ENCODE measurements around the gene PLD4. TPM values are rescaled to one million over a fixed set of nuclear protein-coding genes. Genes with fewer than 3 reads are reported as not detected.
A peak's percentile ranks its signal among the peaks of the same experiment; 100 is the strongest.
"Not testable (repeated sequence)": the region's sequence is repeated elsewhere in the genome, so short reads cannot be mapped to it uniquely, and the experiment has no call there.

PLD4 gene, protein sequence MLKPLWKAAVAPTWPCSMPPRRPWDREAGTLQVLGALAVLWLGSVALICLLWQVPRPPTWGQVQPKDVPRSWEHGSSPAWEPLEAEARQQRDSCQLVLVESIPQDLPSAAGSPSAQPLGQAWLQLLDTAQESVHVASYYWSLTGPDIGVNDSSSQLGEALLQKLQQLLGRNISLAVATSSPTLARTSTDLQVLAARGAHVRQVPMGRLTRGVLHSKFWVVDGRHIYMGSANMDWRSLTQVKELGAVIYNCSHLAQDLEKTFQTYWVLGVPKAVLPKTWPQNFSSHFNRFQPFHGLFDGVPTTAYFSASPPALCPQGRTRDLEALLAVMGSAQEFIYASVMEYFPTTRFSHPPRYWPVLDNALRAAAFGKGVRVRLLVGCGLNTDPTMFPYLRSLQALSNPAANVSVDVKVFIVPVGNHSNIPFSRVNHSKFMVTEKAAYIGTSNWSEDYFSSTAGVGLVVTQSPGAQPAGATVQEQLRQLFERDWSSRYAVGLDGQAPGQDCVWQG
- 0.80 TPM for total RNA-seq

- ATAC-seq, result no peak
These were observed at the start of gene PLD4 for GRCh38 chr14:104924421-104925213. PLD4 (plus strand) TSS chr14:104924879; CDS start chr14:104927141, 2,262 bp downstream.

GRCh38 chr14:104875412-104875751 lies 49.3 kb upstream of the PLD4 start:
- ATAC-seq, result no peak

DNA sequence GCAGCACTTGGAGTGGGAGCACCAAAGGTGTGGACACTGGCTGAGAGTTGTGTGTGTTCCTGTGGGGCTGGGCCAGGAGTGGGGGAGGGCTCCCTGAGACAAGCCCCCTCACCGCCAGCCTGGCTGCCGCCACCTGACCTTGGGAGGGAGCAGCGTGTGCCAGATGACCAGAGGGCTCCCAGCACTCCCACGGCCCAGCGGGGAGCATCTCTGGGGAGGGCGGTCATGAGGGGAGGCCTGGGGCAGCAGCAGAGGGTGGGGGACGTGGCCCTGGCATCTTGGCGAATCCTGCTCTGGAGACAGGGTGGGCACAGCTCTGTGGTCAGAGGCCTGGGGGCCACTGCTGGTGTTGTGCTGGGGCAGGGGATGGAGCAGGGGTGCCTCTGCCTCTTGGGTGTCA lies 48.9 kb upstream of the PLD4 start:
- ATAC-seq, result no peak

DNA sequence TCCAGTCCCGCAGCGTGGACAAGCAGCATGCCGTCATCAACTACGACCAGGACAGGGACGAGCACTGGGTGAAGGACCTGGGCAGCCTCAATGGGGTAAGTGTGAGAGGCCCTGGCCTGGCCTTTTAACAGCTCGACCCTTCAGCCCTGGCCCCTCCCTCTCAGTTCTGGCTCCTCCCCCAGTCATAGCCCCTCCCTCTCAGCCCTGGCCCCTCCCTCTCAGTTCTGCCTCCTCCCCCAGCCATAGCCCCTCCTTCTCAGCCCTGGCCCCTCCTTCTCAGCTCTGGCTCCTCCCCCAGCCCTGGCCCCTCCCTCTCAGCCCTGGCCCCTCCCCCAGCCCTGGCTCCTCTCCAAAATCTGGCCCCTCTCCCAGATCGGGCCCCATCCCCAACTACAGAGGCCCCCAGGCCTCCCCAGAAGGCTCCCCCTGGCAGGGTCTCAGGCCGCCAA lies 48.4 kb upstream of the PLD4 start:
- peak; percentile 46 for ATAC-seq

- no peak for ATAC-seq
These were observed 47.4 kb upstream of the PLD4 start for GRCh38 chr14:104877066-104877805.

DNA sequence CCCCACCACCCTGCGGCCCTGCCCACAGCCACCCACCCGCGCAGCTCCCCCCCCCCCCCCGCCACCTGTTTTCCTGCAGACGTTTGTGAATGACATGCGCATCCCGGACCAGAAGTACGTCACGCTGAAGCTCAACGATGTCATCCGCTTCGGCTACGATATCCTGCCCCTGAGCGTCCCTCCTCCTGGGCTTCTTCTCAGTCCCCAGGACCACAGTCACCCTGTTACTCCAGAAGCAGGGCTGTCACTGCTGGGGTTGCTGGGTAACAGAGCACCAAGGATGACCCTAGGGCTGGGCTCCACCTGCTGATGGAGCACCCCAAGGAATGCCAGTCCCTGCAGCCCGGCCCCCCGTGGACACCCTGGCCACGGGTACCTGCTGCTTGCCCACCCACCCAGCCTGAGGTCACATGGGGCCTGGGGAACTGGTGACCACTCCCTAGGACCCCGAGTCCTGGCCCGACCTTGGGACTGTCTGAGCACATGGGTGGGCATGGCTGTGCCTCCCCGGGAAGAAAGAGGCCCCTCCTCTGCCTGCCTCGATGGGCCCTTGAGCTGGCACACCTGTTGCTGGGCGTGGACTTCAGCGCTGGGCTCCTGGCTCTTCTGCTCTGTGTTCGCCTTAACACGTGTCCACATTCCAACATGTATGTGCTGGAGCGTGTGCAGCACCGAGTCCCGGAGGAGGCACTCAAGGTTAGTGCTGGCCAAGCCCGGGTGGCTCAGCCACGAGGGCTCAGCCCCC lies 46.7 kb upstream of the PLD4 start:
- no peak for ATAC-seq

- ATAC-seq, result peak; percentile 47
These were observed 46.1 kb upstream of the PLD4 start for GRCh38 chr14:104878582-104878981.

GRCh38 chr14:104879201-104879982 lies 45.3 kb upstream of the PLD4 start:
- ATAC-seq, result no peak

- ATAC-seq, result no peak
These were observed 44.6 kb upstream of the PLD4 start for GRCh38 chr14:104879983-104880565.

- no peak for ATAC-seq
These were observed 44.0 kb upstream of the PLD4 start for GRCh38 chr14:104880584-104881210.

GRCh38 chr14:104881369-104881979 lies 43.2 kb upstream of the PLD4 start:
- no peak for ATAC-seq

DNA sequence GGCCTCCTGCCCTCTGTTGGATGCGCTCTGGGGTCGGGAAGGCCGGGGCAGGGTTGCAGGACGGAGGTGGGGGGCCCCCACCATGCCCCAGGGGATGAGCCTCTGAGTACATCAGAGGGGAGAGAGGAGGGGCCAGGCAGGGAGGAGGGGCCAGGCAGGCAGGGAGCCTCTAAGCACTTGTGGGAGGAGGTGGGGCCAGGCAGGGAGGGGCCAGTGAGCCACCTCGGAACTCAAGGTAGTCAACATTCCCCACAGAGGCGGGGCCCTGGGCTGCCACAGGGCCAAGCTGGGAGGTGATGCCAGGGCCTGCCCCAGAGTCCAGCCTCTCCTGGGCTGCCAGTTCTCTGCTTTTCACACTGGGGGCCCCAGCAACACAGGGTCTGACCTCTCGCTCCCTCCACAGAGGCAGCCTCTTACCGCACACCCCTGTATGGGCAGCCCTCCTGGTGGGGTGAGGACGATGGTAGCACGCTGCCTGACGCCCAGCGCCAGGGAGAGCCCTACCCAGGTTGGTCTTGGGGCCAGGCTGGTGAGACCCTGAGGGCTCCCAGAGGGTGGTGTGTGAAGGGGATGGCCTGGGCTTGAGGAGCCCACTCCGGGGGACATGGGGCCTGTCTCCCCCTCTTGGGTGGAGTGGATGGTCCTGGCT lies 42.2 kb upstream of the PLD4 start:
- peak; percentile 86 for ATAC-seq

- no peak for ATAC-seq
These were observed 41.6 kb upstream of the PLD4 start for GRCh38 chr14:104882991-104883660.

DNA sequence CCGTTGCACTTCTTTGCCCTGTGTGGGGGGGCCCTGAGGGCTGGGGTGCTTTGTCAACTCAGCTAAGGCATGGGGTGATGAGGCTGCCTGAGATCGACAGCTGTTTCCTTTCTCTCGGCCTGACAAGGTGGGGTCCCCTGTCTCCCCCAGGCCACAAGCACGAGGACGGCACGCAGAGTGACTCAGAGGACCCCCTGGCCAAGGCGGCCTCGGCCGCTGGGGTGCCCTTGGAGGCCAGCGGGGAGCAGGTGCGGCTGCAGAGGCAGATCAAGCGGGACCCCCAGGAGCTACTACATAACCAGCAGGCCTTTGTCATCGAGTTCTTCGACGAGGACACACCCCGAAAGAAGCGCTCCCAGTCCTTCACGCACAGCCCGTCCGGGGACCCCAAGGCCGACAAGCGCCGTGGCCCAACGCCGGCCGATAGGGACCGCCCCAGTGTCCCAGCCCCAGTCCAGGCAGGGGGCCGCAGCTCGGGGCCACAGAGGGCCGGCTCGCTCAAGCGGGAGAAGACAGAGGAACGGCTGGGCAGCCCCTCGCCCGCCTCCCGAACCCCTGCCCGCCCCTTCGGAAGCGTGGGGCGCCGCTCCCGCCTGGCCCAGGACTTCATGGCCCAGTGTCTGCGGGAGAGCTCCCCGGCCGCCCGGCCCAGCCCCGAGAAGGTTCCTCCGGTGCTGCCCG lies 40.9 kb upstream of the PLD4 start:
- no peak for ATAC-seq

DNA sequence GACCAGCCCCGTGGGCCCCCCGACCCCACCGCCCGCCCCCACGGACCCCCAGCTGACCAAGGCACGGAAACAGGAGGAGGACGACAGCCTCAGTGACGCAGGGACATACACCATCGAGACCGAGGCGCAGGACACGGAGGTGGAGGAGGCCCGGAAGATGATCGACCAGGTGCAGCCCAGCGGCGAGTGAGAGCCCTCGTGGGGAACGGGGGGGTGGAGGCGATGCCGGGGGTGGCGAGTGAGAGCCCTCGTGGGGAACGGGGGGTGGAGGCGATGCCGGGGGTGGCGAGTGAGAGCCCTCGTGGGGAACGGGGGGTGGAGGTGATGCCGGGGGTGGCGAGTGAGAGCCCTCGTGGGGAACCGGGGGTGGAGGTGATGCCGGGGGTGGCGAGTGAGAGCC lies 40.3 kb upstream of the PLD4 start:
- ATAC-seq, result not testable (repeated sequence)

DNA sequence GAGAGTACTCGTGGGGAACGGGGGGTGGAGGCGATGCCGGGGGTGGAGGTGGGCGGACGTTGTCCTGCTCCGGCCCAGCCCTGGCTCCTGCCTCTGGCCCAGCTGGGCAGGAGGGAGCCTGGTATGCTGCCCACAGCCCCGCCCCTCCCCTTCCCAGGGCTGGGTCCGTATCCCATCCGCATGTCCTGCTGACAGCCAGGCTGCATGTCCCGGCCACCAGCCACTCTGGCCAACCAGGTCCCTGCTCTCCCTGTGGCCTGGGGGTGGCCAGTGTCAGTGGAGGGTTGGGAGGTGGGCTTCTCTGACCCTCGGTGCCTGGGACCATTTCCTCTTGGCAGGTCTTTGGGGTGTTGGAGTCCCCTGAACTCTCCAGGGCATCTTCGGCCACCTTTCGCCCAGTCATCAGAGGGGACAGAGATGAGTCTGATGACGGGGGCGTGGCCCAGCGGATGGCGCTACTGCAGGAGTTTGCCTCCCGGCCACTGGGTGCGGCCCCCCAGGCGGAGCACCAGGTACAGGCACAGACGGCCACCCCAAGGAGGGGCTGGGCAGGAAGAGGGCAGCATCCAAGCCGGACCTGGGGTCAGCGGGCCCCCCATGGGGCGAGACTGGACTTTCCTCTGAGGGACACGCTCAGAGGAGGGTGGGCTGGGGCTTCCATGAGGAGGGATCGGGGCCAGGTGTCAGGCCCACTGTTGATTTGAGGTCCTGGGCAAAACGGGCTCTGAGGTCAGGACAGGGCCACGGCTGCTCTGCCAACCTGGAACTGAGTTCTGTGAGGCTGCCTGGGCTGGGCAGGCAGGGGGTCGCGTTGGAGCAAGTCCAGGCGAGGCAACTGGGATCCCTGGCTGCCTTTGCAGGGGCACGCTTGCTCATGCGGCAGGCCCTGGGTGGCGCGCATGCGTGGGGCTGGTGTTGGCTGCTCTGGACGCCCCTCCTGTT lies 39.4 kb upstream of the PLD4 start:
- no peak for ATAC-seq

All from esophagus mucosa (tissue), 1 donor.